M059J (cell line): ENCODE results near the gene EPB41L5. TPM values are rescaled to one million over a fixed set of nuclear protein-coding genes. Genes with fewer than 3 reads are reported as not detected.
A peak's percentile ranks its signal among the peaks of the same experiment; 100 is the strongest.
"Not testable (repeated sequence)": the region's sequence is repeated elsewhere in the genome, so short reads cannot be mapped to it uniquely, and the experiment has no call there.

ENCODE experiments used
- DNase-seq: peaks from one replicate; pipeline ENCODE4 v3.0.0-alpha.2; 2012; ENCODE audit warnings: low read depth
- total RNA-seq: library from RNA; depleted of rRNA; stranded (reverse); fragments of >200 nt; shearing (Covaris generic); gene quantifications from 2 replicates; pipeline ENCODE4 v1.2.3, GENCODE V29; 2014

Gene EPB41L5
- total RNA-seq, 1 experiment from 2014 or later: 5.8 TPM

GRCh38 chr2:120141300-120142069 lies 128.6 kb downstream of the EPB41L5 start:
- DNase-seq: no peak

- DNase-seq: no peak
Measured at GRCh38 chr2:120142528-120143219, 129.8 kb downstream of the EPB41L5 start.

- DNase-seq: no peak
Measured at GRCh38 chr2:120148229-120148628, 135.4 kb downstream of the EPB41L5 start.

GRCh38 chr2:120148669-120149068 lies 135.8 kb downstream of the EPB41L5 start:
- no peak for DNase-seq

- DNase-seq: no peak
Measured at GRCh38 chr2:120149406-120149805, 136.5 kb downstream of the EPB41L5 start.

- no peak for DNase-seq
Measured at GRCh38 chr2:120150040-120150482, 137.2 kb downstream of the EPB41L5 start.

GRCh38 chr2:120155308-120155707 lies 142.4 kb downstream of the EPB41L5 start:
- DNase-seq: no peak

- not testable (repeated sequence) for DNase-seq
Measured at GRCh38 chr2:120158658-120159057, 145.8 kb downstream of the EPB41L5 start.

- no peak for DNase-seq
Measured at GRCh38 chr2:120161190-120161589, 148.3 kb downstream of the EPB41L5 start.

GRCh38 chr2:120162716-120163115 lies 149.8 kb downstream of the EPB41L5 start:
- no peak for DNase-seq

- DNase-seq: no peak
Measured at GRCh38 chr2:120167272-120167671, 154.4 kb downstream of the EPB41L5 start.

- DNase-seq: no peak
Measured at GRCh38 chr2:120169020-120169419, 156.1 kb downstream of the EPB41L5 start.

GRCh38 chr2:120174963-120175581 lies 162.2 kb downstream of the EPB41L5 start:
- peak; percentile 61 for DNase-seq

- DNase-seq: no peak
Measured at GRCh38 chr2:120176526-120176925, 163.6 kb downstream of the EPB41L5 start.

- DNase-seq: no peak
Measured at GRCh38 chr2:120177001-120177621, 164.2 kb downstream of the EPB41L5 start.

- DNase-seq: no peak
Measured at GRCh38 chr2:120177973-120178372, 165.1 kb downstream of the EPB41L5 start.

- no peak for DNase-seq
Measured at GRCh38 chr2:120179396-120179795, 166.5 kb downstream of the EPB41L5 start.

GRCh38 chr2:120180066-120180465 lies 167.2 kb downstream of the EPB41L5 start:
- no peak for DNase-seq

GRCh38 chr2:120182019-120182560 lies 169.2 kb downstream of the EPB41L5 start:
- no peak for DNase-seq

- DNase-seq: no peak
Measured at GRCh38 chr2:120189189-120189588, 176.3 kb downstream of the EPB41L5 start.

GRCh38 chr2:120192280-120192679 lies 179.4 kb downstream of the EPB41L5 start:
- DNase-seq: no peak

GRCh38 chr2:120195553-120195952 lies 182.7 kb downstream of the EPB41L5 start:
- DNase-seq: no peak
